GM18517 (cell line): ENCODE data around the gene CLPTM1L.

Experiments used
- ATAC-seq: cut with Tn5 transposase; IDR thresholded peaks from one replicate; pipeline ENCODE4 v1.9.1; 2021; ENCODE audit warnings: mild to moderate bottlenecking, moderate library complexity; ENCODE audit not compliant: unreplicated experiment

The CLPTM1L gene

DNA sequence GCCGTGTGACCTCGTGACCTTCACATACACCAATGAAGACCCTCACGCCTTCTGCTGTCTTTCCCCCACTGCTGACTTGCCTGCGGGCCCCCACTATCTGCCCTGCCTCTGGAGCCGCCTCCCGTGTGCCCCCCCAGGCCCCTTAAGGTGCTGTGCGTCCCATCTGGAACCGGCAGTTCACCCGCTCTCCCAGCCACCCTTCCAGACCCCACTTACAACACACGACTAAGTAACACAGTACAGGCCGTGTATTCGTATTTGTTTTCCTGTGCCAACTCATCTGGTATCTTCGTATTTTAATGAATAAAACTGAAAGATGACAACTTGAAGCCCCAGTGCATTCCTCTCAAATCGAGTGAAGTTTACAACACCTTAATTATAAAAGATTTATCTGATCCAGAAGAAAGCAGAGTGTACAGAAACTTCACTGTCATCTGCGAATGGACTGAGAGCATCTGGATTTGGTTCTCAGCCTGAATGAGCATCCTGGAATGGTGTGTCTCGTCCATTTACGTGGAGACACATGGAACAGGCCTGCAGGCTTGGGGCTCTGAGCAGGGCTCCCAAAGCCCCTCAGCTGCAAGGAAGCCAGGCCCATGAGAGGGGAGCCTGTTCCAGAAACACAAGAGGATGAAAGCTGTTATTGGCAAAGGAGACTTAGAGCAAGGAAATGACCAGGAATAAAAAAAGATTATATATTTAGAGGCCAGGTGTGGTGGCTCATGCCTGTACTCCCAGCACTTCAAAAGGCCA, 28.1 kb downstream of the CLPTM1L start:
- no peak for ATAC-seq

DNA sequence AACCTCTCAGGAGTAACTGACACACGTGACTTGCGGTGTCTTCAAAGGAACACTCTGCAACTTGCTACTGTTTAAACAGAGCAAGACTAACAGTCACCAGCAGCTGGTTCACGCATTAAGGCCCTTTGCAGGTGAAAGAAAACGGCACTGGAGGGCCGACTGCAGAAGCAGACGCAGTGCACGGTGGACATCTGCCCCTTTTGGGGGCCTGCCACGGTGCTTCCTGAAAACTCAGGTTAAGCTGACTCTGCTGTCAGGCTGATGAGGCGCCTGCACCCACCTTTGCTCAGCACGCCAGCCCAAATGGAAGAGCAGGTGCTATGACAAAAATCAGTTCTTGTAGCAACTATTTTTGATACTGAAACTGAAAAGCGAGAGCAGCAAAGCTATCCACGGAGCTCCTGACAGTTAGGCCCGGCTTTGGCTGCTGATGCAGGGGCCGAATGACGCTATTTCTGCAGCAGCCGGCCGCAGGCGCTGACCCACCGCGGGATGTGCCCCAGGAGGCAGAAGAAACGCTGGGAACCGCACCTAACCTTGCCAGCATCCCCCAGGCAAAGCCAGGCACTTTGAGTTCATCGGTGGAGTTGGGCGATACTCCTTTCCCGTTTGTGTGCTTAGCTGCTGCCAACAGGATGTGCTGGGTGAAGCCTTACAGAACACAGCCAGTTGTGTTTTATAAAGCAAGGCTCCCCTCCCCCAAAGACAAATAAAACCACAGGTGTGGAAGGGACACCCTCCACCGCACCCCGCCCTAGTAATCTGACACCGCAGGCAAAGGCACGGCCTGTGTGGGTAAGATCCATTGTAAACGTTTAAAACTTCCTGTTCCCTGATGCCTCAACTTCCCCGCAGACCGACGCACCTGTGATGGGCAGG, 29.0 kb downstream of the CLPTM1L start:
- ATAC-seq, result peak; percentile 55

DNA sequence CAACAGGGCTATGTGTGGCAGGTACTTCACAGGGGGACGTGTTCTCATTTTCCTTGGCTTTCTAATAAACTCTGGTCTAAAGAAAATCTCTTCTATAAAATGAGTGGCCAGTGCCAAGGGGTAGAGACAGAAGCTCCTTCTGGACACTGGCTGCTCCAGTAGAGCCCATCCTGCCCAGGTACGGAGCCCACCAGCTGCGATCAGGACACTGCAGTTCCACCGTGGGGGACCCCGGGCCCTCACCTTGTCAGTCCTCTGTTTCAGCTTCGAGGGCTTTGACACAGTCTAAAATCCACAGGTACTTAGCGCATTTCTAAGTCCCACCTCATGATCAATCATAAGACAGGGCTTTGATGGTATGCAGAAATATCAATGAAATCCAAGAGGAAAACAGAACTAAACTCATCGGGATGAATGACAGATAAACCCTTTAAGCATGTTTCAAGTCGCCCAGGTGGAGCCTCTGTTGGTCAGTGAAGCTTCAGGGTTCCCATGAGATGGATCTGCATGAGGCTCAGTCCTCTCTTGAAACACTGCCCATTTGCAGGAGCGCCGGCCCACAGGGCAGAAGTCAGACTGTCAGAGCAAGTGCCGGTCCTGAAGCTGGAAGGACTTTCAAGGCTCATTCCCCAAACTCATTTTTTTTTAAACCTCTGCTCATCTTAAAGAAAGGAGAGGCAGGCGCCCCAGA, 29.7 kb downstream of the CLPTM1L start:
- no peak for ATAC-seq

DNA sequence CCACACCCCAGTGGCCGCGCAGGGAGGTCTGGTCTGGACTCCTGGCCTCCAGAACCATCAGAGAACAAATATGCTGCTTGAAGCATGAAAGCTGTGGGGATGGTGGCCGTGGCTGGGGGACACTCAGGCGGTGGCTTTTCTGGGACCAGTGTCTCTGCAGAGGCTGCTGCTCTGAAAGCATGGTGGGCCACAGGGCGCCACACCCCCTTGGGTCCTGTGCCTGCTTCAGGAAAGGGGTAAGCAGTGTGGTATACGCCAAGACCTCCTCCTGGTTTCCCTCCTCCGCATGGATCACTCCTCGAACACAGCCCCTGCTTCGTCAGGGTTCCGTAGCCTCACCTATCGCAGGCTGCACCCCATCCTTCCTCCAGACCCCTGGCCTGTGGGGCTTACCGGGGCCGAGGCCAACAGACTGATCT, 30.3 kb downstream of the CLPTM1L start:
- no peak for ATAC-seq

DNA sequence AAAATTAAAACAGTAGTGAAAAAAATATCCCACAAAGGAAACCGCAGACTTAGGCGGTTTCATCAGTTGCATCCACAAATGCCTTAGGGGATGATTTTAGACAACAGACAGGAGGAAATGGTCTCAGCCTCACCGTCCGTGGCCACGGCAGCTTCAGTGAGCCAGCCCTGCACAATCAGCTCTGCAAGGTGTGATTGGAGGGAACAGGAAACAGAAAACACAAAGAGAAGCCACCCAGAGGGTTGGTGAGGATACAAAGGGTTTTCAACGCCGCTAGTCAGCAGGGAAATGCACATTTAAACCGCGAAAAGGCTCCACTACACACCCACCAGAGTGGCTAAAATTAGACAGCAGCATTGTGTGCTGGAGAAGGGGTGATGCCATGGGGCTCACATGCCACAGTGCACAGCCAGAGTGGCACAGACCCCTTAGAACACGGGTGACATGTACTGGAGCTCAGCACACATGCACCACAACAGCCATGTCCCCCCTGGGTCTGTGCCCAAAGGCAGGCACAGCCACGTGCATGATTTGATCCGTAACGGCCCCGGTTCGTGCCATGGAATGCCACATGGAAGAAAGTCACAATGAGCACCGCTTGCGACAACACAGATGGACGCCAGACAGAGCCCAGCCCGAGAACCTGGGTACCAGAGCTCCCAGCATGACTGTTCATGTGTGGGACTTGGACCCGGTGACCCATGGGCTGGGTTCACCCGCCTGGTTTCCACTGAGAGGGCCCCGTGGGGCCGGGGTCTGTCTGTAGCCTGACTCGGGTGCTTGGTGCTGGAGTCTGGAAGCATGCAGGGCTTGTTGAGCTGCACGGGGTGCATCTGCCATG, 31.7 kb downstream of the CLPTM1L start:
- peak; percentile 76 for ATAC-seq

DNA sequence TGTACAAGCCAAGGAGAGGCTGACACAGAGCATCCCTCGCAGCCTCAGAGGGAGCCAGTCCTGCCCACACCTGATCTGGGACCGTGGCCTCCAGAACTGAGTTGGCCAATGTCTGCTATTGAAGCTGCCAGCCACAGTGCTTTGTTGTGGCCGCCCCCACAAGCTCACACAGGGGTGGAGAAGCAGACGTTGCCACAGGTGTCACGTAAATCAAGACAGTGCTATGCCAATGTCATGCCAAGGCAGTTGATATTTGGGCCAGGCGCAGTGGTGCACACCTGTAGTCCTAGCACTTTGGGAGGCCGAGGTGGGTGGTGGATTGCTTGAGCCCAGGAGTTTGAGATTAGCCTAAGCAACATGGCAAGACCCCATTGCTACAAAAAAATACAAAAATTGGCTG, 32.7 kb downstream of the CLPTM1L start:
- ATAC-seq, result no peak

DNA sequence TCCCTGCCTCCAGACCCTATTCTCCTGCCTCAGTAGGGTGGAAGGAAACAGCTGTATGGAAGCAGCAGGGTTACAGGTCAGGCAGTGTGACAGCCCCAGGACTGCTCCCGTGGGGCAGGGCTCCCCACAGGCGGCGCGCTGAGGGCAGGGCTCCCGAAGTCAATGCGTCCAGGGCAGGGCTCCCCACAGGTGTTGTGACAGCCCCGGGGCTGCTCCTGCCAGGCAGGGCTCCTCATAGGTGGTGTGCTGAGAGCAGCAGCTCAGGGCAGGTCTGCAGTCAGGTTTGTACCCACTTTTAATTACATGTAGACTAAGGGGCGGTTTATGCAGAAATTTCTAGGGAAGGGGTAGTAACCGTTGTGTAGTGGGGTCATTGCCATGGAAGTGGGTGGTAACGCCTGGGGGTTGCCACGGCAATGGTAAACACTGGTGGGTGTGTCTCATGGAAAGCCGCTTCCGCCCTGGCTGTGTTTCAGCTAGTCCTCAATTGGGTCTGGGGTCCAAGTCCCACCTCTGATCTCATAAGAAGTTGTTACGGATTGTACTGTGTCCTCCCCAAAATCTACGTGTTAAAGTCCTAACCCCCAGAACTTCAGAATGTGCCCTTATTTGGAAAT, 33.4 kb downstream of the CLPTM1L start:
- ATAC-seq, result no peak

DNA sequence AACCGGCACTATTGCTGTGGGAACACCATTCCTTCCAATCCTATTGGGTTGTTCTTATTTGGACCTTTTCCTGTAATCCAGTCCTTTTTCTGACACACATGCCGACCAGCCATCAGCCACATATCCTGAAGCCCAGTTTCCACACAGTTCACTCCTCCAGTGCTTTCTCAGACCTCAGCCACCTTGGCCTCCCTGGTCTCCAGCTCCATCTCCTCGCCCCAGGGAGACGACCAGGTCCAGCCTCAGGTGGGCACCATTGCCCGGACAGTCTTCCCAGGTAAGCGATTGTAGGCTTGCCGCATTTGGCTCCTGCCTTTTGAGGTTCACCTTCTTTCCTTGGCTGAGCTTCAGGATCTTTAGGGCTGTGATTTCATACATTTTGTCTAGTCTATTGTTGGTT, 34.8 kb downstream of the CLPTM1L start:
- no peak for ATAC-seq

DNA sequence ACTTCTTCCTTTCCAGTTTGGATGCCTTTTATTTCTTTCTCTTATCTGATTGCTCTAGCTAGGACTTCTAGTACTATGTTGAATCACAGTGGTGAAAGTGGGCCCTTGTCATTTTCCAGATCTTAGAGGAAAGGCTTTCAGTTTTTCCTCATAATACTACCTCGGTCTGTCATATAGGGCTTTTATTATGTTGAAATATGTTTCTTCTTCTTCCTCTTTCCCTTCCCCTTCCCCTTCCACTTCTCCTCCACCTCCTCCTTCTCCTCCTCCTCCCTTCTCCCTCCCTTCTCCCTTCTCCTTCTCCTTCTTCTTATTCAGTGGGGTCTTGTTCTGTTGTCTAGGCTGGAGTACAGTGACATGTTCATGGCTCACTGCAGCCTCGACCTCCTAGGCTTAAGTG, 40.9 kb downstream of the CLPTM1L start:
- ATAC-seq, result no peak

DNA sequence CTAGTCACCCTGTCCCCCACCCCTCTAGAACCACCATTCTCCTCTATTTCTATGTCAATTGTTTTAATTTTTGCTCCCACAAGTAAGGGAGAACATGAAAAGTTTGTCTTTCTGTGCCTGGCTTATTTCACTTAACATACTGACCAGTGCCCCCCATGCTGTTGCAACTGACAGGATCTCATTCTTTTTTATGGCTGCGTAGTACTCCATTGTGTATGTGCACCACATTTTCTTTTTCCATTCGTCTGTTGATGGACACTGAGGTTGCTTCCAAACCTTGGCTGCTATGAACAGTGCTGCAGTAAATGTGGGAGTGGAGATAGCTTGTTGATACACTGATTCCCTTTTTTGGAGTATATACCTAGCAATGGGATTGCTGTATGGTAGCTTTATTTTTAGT, 42.6 kb downstream of the CLPTM1L start:
- ATAC-seq, result no peak

DNA sequence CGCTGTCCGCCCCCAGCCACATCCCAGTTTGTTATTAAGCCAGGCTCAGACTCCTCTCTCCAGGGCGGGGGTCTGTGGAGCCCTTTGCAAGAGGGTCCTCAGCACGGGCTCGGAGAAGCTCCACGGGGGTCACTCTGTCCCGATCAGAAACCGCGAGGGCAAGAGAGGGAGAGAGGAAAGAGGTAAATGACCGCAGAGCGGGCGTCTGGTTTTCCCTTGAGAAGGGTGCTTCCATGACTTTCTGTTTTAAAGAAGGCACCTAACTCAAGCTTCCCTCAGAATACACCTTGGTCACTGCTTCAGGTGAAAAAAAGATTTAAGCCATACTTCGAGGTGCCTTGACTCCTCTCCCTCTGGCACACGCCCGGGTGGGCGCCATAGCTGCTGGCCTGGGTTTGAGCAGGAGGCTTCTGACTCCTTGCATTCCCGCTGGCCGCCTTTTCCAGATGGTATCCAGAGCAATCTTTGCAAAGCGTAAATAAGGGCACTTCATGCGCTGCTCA, 44.3 kb downstream of the CLPTM1L start:
- ATAC-seq, result no peak

DNA sequence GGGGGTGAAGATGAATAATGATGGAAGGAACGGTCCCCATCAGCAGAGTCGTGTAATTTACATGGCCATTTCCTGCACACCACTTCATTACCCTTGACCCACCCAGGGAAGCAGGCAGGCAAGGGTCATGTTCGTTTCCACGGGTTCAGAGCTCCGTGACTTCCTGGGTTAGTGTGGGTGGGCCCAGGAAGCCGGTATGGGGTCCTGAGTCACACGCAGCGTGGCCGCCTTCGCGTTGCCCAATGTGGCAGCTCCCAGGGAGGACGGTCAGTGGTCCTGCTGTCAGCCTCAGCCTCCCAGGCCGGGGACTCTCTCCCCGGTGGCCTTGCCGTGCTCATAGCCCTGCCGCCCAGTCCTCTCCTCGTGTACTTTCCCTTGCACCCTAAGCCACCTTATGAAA, 44.9 kb downstream of the CLPTM1L start:
- no peak for ATAC-seq

DNA sequence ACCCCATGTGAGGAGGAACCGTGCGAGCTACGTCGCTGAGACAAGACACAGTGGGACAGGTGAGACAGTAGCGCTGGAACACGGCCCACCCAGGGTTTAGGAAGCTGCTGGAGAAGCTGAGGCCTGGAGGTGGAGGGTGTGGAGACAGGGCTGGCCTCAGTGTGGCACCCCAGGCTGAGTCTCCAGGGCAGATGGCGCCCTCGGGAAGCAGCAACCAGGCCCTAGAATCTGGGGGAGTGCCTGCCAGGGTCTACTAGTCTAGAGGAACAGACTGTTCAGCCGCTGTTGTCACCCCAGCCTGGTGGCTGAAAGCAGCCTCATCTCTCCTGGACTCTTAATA, 45.4 kb downstream of the CLPTM1L start:
- ATAC-seq, result no peak

DNA sequence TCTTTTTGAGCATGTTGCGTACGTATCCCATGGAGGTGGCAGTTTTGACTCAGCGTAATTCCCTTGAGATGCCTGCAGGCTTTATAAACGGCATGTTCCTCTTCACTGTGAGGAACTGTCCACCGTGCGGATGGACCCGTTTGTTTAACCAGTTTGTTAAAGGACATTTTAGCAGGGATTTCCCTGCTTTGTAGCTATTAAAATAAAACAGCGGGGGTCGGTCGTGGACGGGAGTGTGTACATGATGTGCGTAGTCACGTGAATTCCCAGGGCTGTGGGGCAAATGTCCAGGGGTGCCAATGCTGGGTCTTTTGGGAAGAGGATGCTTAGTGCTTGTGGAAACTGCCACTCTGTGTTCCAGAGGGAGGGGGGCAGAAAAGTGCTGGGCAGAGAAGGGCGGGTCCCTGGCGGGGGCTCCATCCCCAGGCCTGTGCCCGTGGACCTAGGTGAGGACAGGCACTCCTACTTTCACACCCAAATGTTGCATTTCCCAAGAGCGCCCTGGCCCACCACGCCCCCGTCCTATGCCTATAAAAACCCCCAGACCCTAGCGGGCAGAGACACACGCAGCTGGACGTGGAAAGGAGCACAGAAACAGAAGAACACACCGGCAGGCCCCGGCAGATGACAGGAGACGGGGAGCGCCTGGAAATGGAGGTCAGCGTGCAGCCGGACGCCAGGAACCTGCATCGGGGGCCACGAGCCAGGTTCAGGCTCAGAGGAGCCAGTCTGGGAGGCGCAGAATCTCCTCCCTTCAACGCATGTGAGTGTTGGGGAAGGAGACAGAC, 46.0 kb downstream of the CLPTM1L start:
- ATAC-seq, result no peak

DNA sequence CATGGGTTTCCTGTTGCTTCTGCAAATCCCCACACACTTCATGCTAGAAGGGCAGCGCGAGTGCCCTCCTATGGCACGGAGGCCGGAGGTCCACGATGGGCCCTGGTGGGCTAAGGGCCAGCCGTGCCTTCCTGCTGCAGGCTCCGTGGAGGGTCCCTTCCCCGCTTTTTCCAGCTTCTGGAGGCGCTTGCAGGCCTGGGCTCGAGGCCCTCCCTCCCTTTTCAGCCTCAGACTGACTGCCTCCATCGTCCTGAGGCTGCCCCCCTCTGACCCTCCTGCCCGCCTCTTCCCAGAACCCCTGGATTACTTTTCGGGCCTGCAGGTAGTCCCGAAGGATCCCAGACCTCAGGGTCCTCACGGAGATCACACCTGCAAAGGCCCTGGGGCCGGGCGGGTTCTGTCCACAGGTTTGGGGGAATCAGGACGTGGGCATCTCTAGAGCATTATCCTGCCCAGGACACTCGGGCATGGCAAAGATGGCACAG, 46.8 kb downstream of the CLPTM1L start:
- no peak for ATAC-seq

DNA sequence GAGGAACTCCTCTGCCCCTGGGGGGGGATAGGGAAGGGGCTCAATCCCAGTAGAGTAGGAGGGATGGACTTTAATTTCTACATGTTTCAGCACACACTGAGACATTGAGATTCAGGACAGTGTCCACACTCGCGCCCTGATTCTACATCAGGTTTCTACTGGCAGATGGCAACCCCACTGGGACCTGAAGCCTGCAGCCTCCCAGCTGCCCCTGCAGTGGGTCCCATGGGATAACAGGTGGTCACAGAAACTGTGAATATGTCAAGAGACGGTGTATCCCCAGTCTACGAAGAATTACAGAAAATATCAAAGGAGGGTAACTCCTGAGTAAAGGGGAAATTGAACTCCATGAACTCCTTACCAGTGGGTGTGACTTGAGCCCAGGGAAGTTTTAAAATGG, 47.7 kb downstream of the CLPTM1L start:
- no peak for ATAC-seq

DNA sequence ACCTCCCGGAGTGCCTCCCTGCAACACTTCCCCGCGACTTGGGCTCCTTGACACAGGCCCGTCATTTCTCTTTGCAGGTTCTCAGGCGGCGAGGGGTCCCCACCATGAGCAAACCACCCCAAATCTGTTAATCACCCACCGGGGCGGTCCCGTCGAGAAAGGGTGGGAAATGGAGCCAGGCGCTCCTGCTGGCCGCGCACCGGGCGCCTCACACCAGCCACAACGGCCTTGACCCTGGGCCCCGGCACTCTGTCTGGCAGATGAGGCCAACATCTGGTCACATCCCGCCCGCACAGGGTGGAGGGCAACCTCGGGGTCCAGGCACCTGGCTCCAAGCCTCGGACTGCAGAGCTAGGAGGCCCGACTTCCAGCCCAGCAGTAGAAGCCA, 49.3 kb downstream of the CLPTM1L start:
- ATAC-seq, result no peak

DNA sequence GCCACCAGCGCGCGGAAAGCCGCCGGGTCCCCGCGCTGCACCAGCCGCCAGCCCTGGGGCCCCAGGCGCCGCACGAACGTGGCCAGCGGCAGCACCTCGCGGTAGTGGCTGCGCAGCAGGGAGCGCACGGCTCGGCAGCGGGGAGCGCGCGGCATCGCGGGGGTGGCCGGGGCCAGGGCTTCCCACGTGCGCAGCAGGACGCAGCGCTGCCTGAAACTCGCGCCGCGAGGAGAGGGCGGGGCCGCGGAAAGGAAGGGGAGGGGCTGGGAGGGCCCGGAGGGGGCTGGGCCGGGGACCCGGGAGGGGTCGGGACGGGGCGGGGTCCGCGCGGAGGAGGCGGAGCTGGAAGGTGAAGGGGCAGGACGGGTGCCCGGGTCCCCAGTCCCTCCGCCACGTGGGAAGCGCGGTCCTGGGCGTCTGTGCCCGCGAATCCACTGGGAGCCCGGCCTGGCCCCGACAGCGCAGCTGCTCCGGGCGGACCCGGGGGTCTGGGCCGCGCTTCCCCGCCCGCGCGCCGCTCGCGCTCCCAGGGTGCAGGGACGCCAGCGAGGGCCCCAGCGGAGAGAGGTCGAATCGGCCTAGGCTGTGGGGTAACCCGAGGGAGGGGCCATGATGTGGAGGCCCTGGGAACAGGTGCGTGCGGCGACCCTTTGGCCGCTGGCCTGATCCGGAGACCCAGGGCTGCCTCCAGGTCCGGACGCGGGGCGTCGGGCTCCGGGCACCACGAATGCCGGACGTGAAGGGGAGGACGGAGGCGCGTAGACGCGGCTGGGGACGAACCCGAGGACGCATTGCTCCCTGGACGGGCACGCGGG, 49.9 kb downstream of the CLPTM1L start, which contains the start of gene TERT:
Gene TERT, minus strand, starts transcription at position 234 of the 815 bp plus-strand sequence. Its CDS starts 79 bp downstream, at position 155.
- ATAC-seq, result no peak
